Prostate gland (tissue), 2 donors: ENCODE results near the gene EIF3J.

Source experiments
- CTCF ChIP-seq, 4 experiments: fragments of 200-600 bp in 2 of 4; fragments of 450-650 bp in 2 of 4; sonication (generic) in 2 of 4; IDR thresholded peaks; 1 replicate in 3 of 4; 2 replicates in 1 of 4; pipeline ENCODE4 v1.5.1; 2016 to 2019; ENCODE audit warnings: antibody characterized with exemption in 4 of 4, mild to moderate bottlenecking in 2 of 4, moderate library complexity in 2 of 4
- POLR2A ChIP-seq: fragments of 450-650 bp; IDR thresholded peaks from one replicate; pipeline ENCODE4 v1.6.1; 2016; ENCODE audit warnings: antibody characterized with exemption, mild to moderate bottlenecking
- POLR2AphosphoS5 ChIP-seq: sonication (generic); formaldehyde crosslinking; IDR thresholded peaks from one replicate; pipeline ENCODE4 v1.6.1; 2017; ENCODE audit warnings: antibody characterized with exemption

GRCh38 chr15:44598066-44598465 lies 61.1 kb downstream of the EIF3J start:
- TF ChIP-seq CTCF (IDR thresholded peaks at IDR 0.05): no peak
- no peak for TF ChIP-seq POLR2AphosphoS5
- TF ChIP-seq POLR2A: no peak
